ENCODE results near the gene KRTAP3-2. TPM values are rescaled to one million over a fixed set of nuclear protein-coding genes. Genes with fewer than 3 reads are reported as not detected.
A peak's percentile ranks its signal among the peaks of the same experiment; 100 is the strongest.

KRTAP3-2 gene
- total and polyA plus RNA-seq, 8 donors = not detected

DNA sequence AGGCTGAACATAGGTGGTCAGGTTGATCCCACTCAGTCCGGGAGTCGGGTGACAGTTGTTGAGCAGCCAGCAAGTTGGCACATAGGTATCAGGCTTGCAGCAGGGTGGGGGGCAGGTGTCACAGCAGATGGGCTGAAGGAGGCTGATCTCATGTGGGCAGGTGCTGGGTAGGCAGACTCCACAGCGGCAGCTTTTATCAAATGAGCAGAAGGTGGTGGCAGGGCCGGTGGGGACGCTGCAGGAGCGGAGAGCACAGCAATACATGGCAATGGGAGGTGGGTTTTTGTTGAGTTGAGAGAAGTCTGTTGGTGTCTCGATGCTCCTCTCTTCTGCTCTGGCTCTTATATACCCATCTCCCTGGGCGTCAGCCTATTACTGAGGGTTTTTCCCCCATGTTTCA is 9.1 kb upstream of the KRTAP3-2 start, which contains the start of gene KRTAP3-1:
Gene KRTAP3-1 (minus strand): TSS at position 318 of the 400 bp plus-strand sequence. CDS start 54 bp downstream, at position 264.
- H3K27me3 ChIP-seq = no peaks in the 10 kb centered on the region
- peak in 1 of 2 donors; percentile 10 for DNase-seq
- no peak within 1 kb of the TSS for H3K4me3 ChIP-seq
- no peaks in the 10 kb centered on the region for H3K36me3 ChIP-seq
- no peak within 1 kb of the TSS for H3K27ac ChIP-seq
- intact Hi-C loops (cut with DNase I; ENCODE audit: low total_unique reads) = no loop called here
- H3K4me1 ChIP-seq = no peaks in the 10 kb centered on the region
- no peaks in the 10 kb centered on the region for H3K9me3 ChIP-seq
- WGBS, 5 donors = 69 to 81% (median 75%) methylated on average over 4 to 8 of the region's 8 CpGs
- TF ChIP-seq, protein P1, sequence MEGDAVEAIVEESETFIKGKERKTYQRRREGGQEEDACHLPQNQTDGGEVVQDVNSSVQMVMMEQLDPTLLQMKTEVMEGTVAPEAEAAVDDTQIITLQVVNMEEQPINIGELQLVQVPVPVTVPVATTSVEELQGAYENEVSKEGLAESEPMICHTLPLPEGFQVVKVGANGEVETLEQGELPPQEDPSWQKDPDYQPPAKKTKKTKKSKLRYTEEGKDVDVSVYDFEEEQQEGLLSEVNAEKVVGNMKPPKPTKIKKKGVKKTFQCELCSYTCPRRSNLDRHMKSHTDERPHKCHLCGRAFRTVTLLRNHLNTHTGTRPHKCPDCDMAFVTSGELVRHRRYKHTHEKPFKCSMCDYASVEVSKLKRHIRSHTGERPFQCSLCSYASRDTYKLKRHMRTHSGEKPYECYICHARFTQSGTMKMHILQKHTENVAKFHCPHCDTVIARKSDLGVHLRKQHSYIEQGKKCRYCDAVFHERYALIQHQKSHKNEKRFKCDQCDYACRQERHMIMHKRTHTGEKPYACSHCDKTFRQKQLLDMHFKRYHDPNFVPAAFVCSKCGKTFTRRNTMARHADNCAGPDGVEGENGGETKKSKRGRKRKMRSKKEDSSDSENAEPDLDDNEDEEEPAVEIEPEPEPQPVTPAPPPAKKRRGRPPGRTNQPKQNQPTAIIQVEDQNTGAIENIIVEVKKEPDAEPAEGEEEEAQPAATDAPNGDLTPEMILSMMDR (IDR thresholded peaks at IDR 0.05) = no peak
- TF ChIP-seq POLR2A (IDR thresholded peaks at IDR 0.05) = no peak
- TF ChIP-seq EP300 (IDR thresholded peaks at IDR 0.05) = no peak
- no peak for TF ChIP-seq POLR2AphosphoS5 (IDR thresholded peaks at IDR 0.05)

DNA sequence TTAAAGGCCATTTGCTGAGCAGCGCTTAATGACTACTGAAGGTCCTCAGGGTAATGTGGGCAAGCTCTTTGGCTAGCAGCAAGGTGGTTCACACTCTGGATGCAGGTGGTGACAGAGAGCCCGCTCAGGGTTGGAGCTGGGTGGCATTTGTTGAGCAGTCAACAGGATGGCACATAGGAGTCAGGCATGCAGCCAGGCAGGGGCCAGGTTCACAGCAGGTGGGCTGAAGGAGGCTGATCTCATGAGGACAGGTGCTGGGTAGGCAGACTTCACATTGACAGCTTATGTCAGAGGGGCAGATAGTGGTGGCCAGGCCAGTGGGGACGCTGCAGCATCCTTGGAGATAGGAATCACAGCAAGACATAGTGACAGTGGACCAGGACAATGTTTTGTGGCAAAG is 4.7 kb upstream of the KRTAP3-2 start:
- DNase-seq = no peak
- H3K9me3 ChIP-seq = no peaks in the 10 kb centered on the region
- intact Hi-C loops (cut with DNase I; ENCODE audit: low total_unique reads) = no loop called here
- peaks cover 0 to 8% (median 0%) of the 10 kb centered on the region in 3 donors for H3K27me3 ChIP-seq
- H3K36me3 ChIP-seq = no peaks in the 10 kb centered on the region
- WGBS, 5 donors = 86 to 96% (median 92%) methylated on average over 3 of the region's 3 CpGs
- TF ChIP-seq, protein P1 (IDR thresholded peaks at IDR 0.05) = no peak
- no peak for TF ChIP-seq EP300 (IDR thresholded peaks at IDR 0.05)
- H3K27ac ChIP-seq = no peak overlapping the region
- no peaks in the 10 kb centered on the region for H3K4me1 ChIP-seq
- no peak overlapping the region for H3K4me3 ChIP-seq

DNA sequence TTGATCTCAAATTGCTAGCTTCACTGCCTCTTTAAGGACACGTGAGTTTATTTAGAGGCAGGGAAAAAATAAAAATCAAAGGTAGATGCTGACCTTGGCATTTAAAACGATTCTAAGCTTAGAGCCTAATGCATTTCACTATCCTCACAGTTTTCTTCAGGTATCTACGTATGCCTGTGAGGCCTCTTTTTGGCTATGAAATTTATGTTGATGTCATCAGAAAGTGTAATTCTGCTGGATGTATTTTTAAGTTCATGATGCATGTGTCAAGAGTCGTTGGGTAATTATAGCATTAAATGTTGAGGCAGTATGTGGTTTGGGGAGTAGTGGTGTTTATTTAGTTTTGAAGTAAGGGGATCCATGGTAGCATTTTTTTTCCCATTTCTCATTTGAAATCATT is 4.2 kb upstream of the KRTAP3-2 start:
- H3K36me3 ChIP-seq = no peaks in the 10 kb centered on the region
- WGBS, 5 donors = 65 to 80% (median 70%) methylated on average over 4 of the region's 4 CpGs
- DNase-seq = no peak
- intact Hi-C loops (cut with DNase I; ENCODE audit: low total_unique reads) = no loop called here
- peaks cover 0 to 11% (median 0%) of the 10 kb centered on the region in 3 donors for H3K27me3 ChIP-seq
- no peaks in the 10 kb centered on the region for H3K4me1 ChIP-seq
- no peaks in the 10 kb centered on the region for H3K9me3 ChIP-seq
- H3K27ac ChIP-seq = no peak overlapping the region
- no peak for TF ChIP-seq EP300 (IDR thresholded peaks at IDR 0.05)
- TF ChIP-seq, protein P1 (IDR thresholded peaks at IDR 0.05) = no peak
- no peak for TF ChIP-seq POLR2AphosphoS5 (IDR thresholded peaks at IDR 0.05)
- TF ChIP-seq POLR2A (IDR thresholded peaks at IDR 0.05) = no peak
- H3K4me3 ChIP-seq = no peak overlapping the region

- Histone ChIP-seq H3K4me3 (no peak overlapping the region), H3K9me3 (no peaks in the 10 kb centered on the region), H3K4me1 (no peaks in the 10 kb centered on the region), H3K27me3 (peaks cover 0 to 18% (median 0%) of the 10 kb centered on the region in 3 donors), H3K27ac (no peak overlapping the region), H3K36me3 (no peaks in the 10 kb centered on the region)
- DNase-seq = no peak
- TF ChIP-seq, protein P1 (IDR thresholded peaks at IDR 0.05) = no peak
- no peak for TF ChIP-seq POLR2AphosphoS5 (IDR thresholded peaks at IDR 0.05)
- TF ChIP-seq POLR2A (IDR thresholded peaks at IDR 0.05) = no peak
- 28 to 42% (median 37%) methylated on average over 5 of the region's 5 CpGs for WGBS, 5 donors
- intact Hi-C loops (cut with DNase I; ENCODE audit: low total_unique reads) = no loop called here
Measured at GRCh38 chr17:41002814-41003213, 3.1 kb upstream of the KRTAP3-2 start.
